AG09319 (cell line): ENCODE measurements around the gene TLL2.
A peak's percentile ranks its signal among the peaks of the same experiment; 100 is the strongest.

Experiments
- DNase-seq: peaks from one replicate; pipeline ENCODE4 v3.0.0-alpha.2; 2010; ENCODE audit warnings: low read depth; ENCODE audit errors: extremely low read depth
- CTCF ChIP-seq: IDR thresholded peaks from 2 replicates; pipeline ENCODE4 v1.5.1; 2011; ENCODE audit warnings: low read depth, mild to moderate bottlenecking, inconsistent platforms, low read length, moderate library complexity

The TLL2 gene

DNA sequence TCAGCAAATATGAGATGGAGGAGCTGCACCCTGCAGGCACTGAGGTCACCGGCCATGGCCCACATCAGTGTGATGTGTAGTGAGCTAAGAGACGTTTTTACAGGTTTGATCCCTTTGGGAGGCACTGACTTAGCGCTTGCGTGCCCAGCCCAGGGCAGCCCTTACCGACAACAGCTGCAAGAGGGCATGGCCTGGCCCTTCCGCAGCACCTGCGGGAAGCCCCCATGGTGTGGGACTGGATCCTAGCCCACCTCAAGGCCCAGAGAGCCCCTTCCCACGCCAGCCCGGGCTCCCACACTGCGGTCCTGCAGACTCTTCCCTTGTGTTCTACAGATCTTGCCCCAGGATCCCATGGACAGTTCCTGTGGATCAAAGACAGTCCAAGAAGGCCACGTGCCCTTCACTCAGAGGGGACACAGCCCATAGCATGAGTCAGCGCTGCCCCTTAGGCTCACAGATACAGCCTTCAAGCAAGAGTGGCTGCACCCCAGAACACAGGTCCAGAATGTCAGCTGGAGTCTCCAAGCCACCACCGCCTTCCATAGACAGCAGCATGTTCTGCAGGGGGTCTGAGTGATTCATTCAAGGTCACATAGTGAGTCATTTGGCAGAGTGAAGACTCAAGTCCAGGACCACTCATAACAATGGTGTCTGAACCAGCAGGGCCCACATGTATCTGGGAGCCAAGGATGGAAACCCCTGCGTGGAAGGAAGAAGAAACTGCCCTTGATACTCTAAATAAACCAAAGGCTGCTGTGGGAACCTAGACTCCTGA, 25.4 kb downstream of the TLL2 start:
- TF ChIP-seq CTCF, result no peak
- DNase-seq, result no peak

DNA sequence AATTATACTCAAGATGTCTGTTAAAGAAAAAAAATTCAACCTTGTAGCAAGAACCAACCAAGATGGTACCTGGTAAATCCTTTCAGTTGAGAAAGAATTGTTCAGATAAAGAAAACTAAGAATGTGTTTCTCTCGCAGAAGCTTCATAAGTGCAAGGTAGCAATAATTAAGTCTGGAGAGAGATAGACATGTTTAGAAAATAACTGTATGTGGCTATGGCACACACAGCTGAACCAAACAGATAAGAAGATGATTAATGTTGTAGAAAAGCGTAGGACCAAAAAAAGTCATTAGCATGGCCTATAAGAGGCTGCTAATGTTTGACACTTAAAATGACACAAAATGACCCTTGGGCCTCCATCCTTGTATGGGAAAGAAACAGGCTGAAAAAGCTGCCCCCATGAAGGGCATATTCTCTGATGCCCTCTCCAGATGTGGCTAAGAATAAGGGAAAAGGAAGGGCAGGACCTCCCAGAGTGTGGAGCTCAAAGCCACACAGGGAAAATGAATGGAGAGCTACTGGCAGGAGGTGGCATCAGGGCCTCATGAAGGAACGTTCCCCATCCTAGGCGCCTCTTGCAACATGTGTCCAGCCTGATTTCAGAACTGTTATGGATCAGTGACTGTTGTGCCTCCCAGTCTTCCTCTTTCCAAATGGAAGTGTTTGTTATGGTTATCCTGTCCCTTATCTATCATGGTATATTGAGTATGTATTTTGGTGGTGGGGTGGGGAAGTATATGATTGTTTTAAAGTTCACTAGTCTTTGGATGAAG, 30.7 kb downstream of the TLL2 start:
- DNase-seq, result no peak
- no peak for TF ChIP-seq CTCF

DNA sequence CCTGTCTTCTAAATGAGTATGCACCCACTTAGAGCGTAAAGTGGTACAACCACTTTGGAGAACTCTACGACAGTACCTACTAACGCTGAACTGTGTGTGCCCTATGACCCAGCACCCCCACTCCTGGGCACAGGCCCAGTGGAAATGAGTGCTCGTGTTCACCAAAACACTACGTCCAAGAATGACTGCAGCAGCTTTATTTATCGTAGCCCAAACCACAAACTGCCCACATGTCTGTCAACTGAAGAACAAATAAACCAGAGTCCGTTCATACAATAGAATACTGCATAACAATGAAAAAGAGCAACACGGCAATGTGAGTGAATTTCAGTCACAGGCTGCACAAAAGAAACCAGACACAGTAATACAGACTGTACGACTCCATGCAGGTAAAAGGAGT, 35.4 kb downstream of the TLL2 start:
- no peak for TF ChIP-seq CTCF
- no peak for DNase-seq

- no peak for TF ChIP-seq CTCF
- no peak for DNase-seq
Observed at GRCh38 chr10:96473866-96474265, 39.9 kb downstream of the TLL2 start.

DNA sequence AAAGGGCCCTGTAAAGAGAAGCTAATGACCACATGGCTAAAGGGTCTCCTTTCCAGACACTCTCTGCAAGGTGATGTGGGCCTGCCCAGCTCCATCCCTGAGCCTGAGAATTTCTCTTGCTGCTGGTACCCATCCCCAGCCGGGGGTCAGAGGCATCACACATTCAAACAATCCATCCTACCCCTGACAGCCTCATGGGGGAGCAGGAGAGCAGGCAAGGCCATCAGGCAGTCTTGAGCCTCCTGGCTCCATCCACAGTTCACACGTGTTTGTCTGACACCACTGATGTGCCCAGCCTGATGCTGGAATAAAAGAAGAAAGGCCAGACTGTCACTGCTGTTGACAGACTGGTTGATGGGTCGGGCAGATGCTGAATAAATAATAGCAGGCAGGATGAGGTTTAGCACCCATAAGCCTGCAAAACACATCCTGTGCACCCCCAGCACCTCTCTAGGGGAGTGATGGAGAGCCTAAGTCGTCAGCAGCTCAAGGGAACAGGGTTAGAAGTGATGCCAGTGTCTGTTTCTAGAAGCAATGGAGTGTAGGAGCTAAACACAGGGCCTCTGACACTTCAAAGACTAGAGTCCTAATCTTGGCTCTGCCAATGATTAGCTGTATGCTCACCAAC, 43.5 kb downstream of the TLL2 start:
- DNase-seq, result no peak

GRCh38 chr10:96468845-96469244, 44.9 kb downstream of the TLL2 start:
- TF ChIP-seq CTCF, result no peak
- DNase-seq, result no peak

More for the DNA sequence above, 43.5 kb downstream of the TLL2 start:
- TF ChIP-seq CTCF, result peak; percentile 39

DNA sequence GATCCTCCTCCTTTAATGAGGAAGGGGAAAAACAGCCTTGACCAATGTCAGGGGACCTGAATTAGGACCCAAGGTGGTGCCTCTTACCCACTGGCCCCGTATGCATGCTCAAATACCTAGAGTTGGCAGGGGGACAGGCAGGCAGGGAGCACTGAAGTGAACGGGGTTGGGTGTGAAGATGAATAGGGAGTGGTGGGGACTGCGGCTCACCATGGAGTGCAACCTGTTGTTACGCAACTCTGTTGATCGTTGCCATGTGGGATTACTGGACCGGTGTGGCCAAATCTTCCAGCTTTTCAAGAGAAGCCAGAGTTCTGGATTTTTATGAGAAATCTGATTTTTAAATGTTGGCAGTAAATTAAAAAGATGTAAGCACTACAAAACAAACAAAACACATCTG, 48.1 kb downstream of the TLL2 start:
- no peak for TF ChIP-seq CTCF
- no peak for DNase-seq
